Sigmoid colon (tissue), 4 donors: ENCODE results near the gene MBNL1.

Experiments used
- EP300 ChIP-seq, 4 donors: sonication (generic); formaldehyde crosslinking; IDR thresholded peaks; one replicate each; pipeline ENCODE4 v1.6.1; 2017; ENCODE audit warnings: antibody characterized with exemption in 4 of 4
- POLR2A ChIP-seq, 2 donors: fragments of 450-650 bp; IDR thresholded peaks; one replicate each; pipeline ENCODE4 v1.6.1; 2016; ENCODE audit warnings: antibody characterized with exemption in 2 of 2, mild to moderate bottlenecking in 2 of 2, moderate library complexity in 2 of 2
- POLR2AphosphoS5 ChIP-seq, 4 donors: sonication (generic); formaldehyde crosslinking; IDR thresholded peaks; one replicate each; pipeline ENCODE4 v1.6.1; 2017; ENCODE audit warnings: antibody characterized with exemption in 4 of 4
- TF ChIP-seq, protein P1 (sequence below), 4 experiments: fragments of 450-650 bp in 3 of 4; fragments of 200-600 bp in 1 of 4; IDR thresholded peaks; one replicate each; pipeline ENCODE4 v1.5.1; 2016 to 2019; ENCODE audit warnings: antibody characterized with exemption in 4 of 4, mild to moderate bottlenecking in 3 of 4, moderate library complexity in 2 of 4

DNA sequence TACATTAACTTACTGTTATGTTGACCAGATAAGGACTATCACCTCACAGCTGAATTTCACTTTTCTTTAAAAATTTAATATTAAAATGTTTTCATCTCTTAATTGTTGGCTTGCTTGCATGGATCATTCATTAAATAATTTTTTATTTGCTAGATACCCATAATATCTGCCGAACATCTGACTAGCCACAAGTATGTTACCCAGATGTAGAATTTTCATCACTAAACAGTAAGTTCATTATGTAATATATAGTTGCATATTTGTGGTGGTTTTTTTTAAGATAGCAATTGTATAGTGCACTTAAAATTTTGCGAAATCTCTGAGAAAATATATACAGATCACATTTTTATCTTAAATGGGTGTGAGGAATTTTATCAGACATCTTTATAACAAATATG is 190.4 kb downstream of the MBNL1 start:
- TF ChIP-seq, protein P1, sequence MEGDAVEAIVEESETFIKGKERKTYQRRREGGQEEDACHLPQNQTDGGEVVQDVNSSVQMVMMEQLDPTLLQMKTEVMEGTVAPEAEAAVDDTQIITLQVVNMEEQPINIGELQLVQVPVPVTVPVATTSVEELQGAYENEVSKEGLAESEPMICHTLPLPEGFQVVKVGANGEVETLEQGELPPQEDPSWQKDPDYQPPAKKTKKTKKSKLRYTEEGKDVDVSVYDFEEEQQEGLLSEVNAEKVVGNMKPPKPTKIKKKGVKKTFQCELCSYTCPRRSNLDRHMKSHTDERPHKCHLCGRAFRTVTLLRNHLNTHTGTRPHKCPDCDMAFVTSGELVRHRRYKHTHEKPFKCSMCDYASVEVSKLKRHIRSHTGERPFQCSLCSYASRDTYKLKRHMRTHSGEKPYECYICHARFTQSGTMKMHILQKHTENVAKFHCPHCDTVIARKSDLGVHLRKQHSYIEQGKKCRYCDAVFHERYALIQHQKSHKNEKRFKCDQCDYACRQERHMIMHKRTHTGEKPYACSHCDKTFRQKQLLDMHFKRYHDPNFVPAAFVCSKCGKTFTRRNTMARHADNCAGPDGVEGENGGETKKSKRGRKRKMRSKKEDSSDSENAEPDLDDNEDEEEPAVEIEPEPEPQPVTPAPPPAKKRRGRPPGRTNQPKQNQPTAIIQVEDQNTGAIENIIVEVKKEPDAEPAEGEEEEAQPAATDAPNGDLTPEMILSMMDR (IDR thresholded peaks at IDR 0.05), result no peak
- TF ChIP-seq EP300 (IDR thresholded peaks at IDR 0.05) (no peak), POLR2AphosphoS5 (IDR thresholded peaks at IDR 0.05) (no peak), POLR2A (IDR thresholded peaks at IDR 0.05) (no peak)
